AG10803 (cell line): Measurements from ENCODE around the gene NDUFC1.
"Not testable (repeated sequence)": the region's sequence is repeated elsewhere in the genome, so short reads cannot be mapped to it uniquely, and the experiment has no call there.

ENCODE experiments used
- DNase-seq: peaks from one replicate; pipeline ENCODE4 v3.0.0; 2010; ENCODE audit warnings: low read depth
- H3K4me3 ChIP-seq: 2 replicates; pipeline ENCODE4 v1.5.1; 2011; ENCODE audit warnings: mild to moderate bottlenecking, low read length, control low read depth
- CTCF ChIP-seq: conservative IDR thresholded peaks from 2 replicates; pipeline ENCODE4 v1.5.1; 2011; ENCODE audit warnings: mild to moderate bottlenecking, low read length, control low read depth, inconsistent platforms

Gene NDUFC1

GRCh38 chr4:139319571-139319970, 17.3 kb upstream of the NDUFC1 start:
- no peak for DNase-seq
- H3K4me3 ChIP-seq, result no peak overlapping the region
- TF ChIP-seq CTCF, result no peak

GRCh38 chr4:139317635-139318034, 15.4 kb upstream of the NDUFC1 start:
- no peak for DNase-seq
- TF ChIP-seq CTCF, result no peak
- H3K4me3 ChIP-seq, result no peak overlapping the region

DNA sequence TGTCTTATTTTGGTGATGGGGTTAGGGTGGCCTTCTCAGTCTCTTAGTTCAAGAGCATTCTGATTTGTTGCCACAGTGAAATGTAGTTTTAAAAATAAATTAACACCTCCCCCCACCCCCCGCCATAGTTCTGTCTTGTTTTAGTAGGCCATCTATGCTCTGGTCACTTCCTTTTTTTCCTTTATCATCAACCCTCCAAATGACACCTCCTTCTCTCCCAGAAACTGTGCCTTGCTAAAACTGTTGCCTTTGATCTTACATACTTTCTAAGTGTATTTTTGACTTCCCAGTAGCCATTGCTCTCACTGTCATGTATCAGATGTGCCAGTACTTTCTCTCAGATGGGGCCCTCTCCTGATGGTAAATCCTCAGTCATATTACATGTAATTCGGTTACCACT, 14.5 kb upstream of the NDUFC1 start:
- DNase-seq, result no peak
- TF ChIP-seq CTCF, result no peak

GRCh38 chr4:139315221-139315675, 13.0 kb upstream of the NDUFC1 start:
- no peak for DNase-seq
- no peak for TF ChIP-seq CTCF
- H3K4me3 ChIP-seq, result no peak overlapping the region

More for the DNA sequence above, 14.5 kb upstream of the NDUFC1 start:
- no peak overlapping the region for H3K4me3 ChIP-seq

DNA sequence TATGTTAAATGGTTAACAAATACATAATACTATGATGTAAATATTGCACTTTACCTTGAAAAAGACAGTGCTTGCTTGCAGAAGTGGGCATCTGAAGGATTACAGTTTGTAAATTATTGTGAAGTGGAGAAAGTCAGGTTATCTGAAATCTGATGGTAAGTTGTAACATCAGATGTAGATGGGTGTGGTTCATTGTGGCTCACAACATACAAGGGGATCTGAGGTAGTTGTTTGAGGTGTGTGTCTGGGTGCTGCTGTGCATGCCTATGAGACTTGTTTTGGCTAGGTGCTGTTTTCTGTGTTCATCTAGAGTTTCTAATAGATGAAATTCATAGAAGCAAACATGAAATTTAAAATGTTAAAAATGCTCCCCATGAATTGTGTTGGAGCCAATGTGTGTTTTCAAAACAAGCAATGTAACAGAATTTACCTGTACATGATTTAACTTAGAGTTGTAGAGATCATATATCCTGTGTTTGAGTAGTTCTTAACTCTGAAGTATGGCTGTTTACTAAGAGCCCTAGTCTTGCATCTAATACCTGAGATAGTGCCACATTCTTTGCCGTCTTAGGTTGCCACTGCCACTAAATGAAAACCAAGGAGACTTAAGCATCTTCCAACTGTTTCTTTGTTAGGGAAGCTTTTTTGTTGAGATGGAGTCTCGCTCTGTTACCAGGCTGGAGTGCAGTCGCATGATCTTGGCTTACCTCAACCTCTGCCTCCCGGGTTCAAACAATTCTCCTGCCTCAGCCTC, 11.9 kb upstream of the NDUFC1 start:
- no peak for TF ChIP-seq CTCF
- DNase-seq, result no peak
- H3K4me3 ChIP-seq, result no peak overlapping the region

DNA sequence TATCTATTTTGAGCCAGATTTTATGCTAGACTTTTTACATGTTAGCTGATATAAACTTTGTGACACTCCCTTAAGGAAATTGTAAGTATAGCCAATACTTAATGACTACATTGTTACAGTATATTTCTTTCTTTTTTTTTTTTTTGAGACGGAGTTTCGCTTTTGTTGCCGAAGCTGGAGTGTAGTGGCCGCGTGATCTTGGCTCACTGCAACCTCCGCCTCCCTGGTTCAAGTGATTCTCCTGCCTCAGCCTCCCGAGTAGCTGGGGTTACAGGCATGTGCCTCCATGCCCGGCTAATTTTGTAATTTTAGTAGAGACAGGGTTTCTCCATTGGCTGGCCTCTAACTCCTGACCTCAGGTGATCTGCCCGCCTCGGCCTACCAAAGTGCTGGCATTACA, 11.1 kb upstream of the NDUFC1 start:
- DNase-seq, H3K4me3 ChIP-seq: not testable (repeated sequence)

GRCh38 chr4:139312552-139313332, 10.5 kb upstream of the NDUFC1 start:
- H3K4me3 ChIP-seq, result no peak overlapping the region
- no peak for TF ChIP-seq CTCF
- DNase-seq, result no peak
